Omental fat pad (tissue), 4 donors: ENCODE results near the gene PURA. TPM values are rescaled to one million over a fixed set of nuclear protein-coding genes. Genes with fewer than 3 reads are reported as not detected.
"Not testable (repeated sequence)": the region's sequence is repeated elsewhere in the genome, so short reads cannot be mapped to it uniquely, and the experiment has no call there.

ENCODE experiments used
- ATAC-seq: fragments of 150-250 bp; one replicate; pipeline ENCODE4 v1.9.1; 2016; ENCODE audit warnings: mild to moderate bottlenecking, moderate library complexity; ENCODE audit not compliant: low FRiP score
- DNase-seq: peaks from one replicate; pipeline ENCODE4 v3.0.0-alpha.2; 2019; ENCODE audit warnings: low spot score
- total RNA-seq, 4 donors: library from RNA; depleted of rRNA; stranded (reverse); fragments of >200 nt; gene quantifications; one replicate each; pipeline ENCODE4 v1.1.0, GENCODE V29; 2016
- TF ChIP-seq, protein P1 (sequence below), 3 donors: fragments of 450-650 bp; IDR thresholded peaks; one replicate each; pipeline ENCODE4 v1.5.1; 2016 to 2017; ENCODE audit warnings: antibody characterized with exemption in 3 of 3, mild to moderate bottlenecking in 3 of 3, moderate library complexity in 2 of 3

Gene PURA
- total RNA-seq, 4 donors from 2014 or later, result 16.9 to 31.8 (median 24.3) TPM

DNA sequence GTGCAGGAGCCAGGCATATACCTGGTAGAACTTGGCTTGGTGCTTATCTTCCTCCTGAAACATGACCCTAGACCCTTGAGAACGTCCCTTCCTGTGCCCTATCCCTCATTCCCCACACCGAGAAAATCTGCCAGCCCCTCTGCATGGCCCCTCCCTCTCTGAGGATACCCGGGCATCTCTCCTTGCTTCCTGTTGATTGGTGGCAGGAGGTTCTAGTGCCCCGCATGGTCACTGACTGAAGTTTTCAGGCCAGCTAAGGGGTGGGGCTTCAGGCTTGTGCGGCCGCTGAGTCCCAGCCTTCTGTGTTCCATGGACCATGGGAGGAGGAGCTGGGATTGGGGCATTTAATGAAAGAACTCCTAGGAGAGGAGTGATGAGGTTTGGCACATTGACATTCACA, 34.6 kb downstream of the PURA start:
- DNase-seq (no peak), ATAC-seq (no peak)
- TF ChIP-seq, protein P1, sequence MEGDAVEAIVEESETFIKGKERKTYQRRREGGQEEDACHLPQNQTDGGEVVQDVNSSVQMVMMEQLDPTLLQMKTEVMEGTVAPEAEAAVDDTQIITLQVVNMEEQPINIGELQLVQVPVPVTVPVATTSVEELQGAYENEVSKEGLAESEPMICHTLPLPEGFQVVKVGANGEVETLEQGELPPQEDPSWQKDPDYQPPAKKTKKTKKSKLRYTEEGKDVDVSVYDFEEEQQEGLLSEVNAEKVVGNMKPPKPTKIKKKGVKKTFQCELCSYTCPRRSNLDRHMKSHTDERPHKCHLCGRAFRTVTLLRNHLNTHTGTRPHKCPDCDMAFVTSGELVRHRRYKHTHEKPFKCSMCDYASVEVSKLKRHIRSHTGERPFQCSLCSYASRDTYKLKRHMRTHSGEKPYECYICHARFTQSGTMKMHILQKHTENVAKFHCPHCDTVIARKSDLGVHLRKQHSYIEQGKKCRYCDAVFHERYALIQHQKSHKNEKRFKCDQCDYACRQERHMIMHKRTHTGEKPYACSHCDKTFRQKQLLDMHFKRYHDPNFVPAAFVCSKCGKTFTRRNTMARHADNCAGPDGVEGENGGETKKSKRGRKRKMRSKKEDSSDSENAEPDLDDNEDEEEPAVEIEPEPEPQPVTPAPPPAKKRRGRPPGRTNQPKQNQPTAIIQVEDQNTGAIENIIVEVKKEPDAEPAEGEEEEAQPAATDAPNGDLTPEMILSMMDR (IDR thresholded peaks at IDR 0.05), result no peak

DNA sequence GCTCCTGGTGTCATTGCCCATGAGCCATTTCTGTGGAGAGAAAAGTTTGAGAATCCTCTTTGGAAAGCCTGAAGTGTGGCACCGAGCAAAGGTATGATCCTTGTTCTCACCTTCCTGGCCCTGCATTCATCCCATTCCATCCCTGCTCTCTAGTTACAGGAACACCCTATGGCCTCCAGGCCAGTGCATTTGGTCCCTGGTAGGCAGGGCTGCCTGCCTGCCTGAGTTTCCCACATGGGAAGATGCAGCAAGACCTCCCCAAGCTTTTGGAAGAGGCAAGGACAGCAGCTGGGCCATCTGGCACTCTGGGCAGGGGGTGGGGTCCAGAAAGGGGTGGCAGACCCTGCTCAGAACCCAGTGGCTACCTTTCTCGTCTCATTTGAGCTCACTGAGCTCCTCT, 36.3 kb downstream of the PURA start:
- ATAC-seq (no peak), DNase-seq (no peak)
- TF ChIP-seq, protein P1 (IDR thresholded peaks at IDR 0.05), result no peak

DNA sequence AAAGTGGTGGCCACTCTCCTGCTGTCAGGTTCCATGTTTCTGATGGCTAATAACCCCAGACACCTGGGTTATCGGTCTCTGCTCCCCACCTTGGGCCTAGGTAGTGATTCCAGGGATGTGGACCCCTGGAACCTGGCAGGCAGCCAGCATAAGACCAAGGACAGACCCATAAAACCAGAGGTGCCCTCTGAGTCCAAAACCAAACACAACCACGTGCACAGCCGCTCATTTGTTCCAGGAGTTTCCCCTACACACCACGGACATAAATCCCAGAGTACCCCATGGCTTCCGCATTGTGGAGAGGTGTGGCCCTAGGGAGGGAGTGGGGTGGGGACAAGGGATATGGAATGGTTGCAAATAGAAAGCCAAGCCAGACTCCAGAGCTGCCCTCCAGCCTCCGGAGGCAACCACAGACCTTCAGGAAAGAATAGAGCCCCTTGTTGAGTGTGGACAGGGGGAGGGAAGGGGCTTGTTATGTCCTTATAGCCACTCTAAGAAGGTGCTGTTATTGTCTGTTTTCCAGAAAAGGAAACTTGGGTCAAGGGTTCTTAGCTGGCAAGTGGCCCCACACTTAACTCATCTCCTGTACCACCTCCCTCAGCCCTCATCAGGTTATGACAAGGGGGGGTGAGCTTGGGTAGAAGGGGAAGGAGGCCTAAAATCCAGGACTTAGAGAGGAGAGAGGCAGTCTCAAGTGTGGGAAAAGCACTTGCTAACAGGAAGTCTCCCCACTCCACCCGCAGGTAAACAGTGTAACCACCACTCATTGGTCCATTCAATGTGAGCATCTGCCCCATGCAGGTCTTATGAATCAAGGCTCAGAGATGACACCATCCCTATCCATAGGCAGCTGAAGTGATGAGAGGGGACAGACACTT, 37.5 kb downstream of the PURA start:
- no peak for ATAC-seq
- TF ChIP-seq, protein P1 (IDR thresholded peaks at IDR 0.05), result no peak

DNA sequence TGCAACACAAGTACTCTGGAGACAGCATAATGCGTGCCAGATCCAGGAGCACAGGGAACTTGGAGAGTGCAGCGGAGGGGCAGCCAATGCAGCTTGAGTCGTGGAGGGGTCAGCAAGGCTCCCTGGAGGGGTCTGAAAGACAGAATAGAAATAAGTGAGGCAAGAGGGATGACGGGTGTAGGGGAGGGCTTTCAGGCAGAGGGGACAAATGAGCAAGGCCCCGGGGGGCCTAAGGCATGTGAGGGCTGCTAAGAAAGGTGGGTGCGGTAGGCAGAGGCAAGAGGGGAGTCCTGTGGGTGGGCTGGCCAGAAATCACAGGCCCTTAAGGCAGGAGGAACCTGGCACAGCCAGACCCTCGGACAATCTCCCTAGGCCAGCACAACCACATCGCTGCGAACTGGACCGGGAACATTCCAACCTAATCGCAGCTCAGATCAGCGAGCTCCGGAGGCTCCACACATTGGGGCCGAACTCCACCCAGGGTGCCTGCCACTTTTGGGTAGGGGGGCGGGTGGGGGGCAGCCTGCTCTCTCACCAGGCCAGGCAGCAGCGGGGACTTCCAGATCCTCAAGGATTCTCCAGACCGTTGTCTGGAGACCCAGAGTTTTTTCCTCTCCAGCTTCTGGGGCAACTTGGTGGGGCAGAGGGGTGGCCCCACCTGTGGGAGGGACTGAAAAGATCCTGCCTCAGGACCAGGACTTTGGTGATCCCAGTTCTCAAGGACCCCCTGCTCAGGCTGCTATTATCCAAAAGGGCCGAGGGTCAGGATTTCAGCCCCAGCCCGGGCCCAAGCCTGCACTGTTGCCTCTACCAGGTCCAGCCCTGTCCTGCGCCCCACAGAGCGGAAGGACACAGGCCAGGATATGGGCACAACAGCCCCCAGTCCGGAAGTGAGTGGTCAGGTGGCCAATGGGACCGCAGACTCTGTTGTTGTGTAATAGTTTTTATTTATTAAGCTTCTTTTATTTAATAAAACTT, 38.4 kb downstream of the PURA start:
- ATAC-seq (no peak), DNase-seq (no peak)
- TF ChIP-seq, protein P1 (IDR thresholded peaks at IDR 0.05), result no peak

More for the DNA sequence above, 37.5 kb downstream of the PURA start:
- DNase-seq, result no peak

DNA sequence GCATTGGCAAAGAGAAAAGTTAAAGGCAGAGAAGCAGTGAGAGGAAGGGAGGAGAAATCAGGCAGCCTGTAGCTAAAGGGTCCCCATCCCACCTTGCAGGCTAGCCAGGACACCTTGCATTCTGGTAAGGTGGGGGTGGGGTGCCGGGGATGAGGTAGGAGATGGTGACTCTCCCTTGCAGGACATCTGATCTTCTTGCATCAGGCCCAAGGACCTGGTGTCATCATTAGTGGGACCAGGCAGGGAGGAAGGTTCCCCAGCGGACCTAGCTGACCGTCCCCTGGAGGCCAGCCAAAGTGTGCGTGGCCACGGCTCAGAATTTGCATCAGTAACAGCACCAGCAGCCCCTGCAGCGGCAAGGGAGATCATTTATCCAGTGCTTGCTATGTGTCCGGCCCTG, 39.3 kb downstream of the PURA start:
- DNase-seq (no peak), ATAC-seq (no peak)
- TF ChIP-seq, protein P1 (IDR thresholded peaks at IDR 0.05), result no peak

DNA sequence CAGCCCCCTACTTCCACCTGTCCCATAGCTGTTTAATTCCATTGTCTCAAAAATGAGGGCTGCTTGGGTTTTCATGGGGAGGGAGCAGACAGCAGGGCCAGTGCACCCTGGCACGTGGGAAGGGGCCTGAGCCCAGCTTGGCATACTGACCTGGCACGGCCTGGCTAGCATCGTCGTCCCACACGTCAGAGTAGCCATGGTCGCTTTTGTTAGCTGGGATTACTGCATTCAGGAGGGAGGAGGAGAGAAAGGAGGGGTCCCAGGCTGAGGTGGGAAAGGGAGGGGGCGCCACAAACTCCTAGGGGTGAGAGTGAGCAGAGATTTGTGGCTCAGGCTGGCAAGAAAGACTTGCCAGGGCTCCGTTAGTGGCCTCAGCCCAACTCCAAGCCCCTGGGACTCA, 40.0 kb downstream of the PURA start:
- no peak for ATAC-seq
- no peak for DNase-seq
- TF ChIP-seq, protein P1 (IDR thresholded peaks at IDR 0.05), result no peak

DNA sequence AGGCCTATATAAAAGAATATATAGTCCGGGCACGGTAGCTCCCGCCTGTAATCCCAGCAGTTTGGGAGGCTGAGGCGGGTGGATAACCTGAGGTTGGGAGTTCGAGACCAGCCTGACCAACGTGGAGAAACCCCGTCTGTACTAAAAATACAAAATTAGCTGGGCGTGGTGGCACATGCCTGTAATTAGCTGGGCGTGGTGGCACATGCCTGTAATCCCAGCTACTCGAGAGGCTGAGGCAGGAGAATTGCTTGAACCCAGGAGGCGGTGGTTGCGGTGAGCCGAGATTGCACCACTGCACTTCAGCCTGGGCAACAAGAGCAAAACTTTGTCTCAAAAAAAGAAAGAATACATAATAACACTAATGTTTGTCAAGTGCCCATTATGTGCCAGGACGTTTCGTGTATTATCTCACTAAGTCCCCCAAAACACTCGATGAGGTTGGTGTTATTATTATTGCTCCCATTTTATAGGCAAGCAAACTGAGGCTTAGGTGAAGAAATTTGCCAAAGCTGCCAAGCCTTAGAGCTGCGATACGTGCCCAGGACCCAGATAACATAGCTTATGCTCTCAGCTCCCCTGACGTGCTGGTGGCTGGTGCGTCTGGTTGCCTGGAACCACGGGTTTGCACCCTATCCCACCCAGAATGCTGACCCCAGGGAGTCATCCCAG, 40.9 kb downstream of the PURA start:
- DNase-seq, ATAC-seq: not testable (repeated sequence)
